Uterus (tissue), 2 donors: ENCODE results near the gene AGMO.

ENCODE experiments used
- CTCF ChIP-seq, 4 experiments: fragments of 200-600 bp in 2 of 4; fragments of 450-650 bp in 2 of 4; sonication (generic) in 2 of 4; IDR thresholded peaks; one replicate each; pipeline ENCODE4 v1.5.1; 2016 to 2019; ENCODE audit warnings: antibody characterized with exemption in 4 of 4, mild to moderate bottlenecking in 2 of 4, moderate library complexity in 1 of 4
- POLR2A ChIP-seq, 2 donors: fragments of 450-650 bp; IDR thresholded peaks; one replicate each; pipeline ENCODE4 v1.6.1; 2016; ENCODE audit warnings: antibody characterized with exemption in 2 of 2, mild to moderate bottlenecking in 1 of 2, moderate library complexity in 1 of 2

GRCh38 chr7:15309872-15310271, 251.9 kb downstream of the AGMO start:
- no peak for TF ChIP-seq CTCF (IDR thresholded peaks at IDR 0.05)
- TF ChIP-seq POLR2A (IDR thresholded peaks at IDR 0.05): no peak
